CD14-positive monocyte (primary cell): Measurements from ENCODE around the gene NR6A1. TPM values are rescaled to one million over a fixed set of nuclear protein-coding genes. Genes with fewer than 3 reads are reported as not detected.

Experiments
- DNase-seq, 3 donors: peaks; one replicate each; pipeline ENCODE4 v3.0.0-alpha.2; 2011 to 2022
- H2AFZ ChIP-seq: 2 replicates; pipeline ENCODE4 v1.6.0; 2012; ENCODE audit warnings: mild to moderate bottlenecking, low read depth, low read length, inconsistent platforms; ENCODE audit not compliant: insufficient read depth, poor library complexity, severe bottlenecking
- H3K27ac ChIP-seq, 2 donors: 1 replicate in 1 of 2; 2 replicates in 1 of 2; pipeline ENCODE4 v1.5.1; 2012 to 2013; ENCODE audit warnings: low read length in 2 of 2, control low read depth in 1 of 2, inconsistent platforms in 1 of 2, low read depth in 1 of 2, mild to moderate bottlenecking in 1 of 2
- H3K27me3 ChIP-seq, 2 donors: one replicate each; pipeline versions ENCODE4 v1.6.0 to v1.6.1; 2011 to 2013; ENCODE audit warnings: low read length in 2 of 2; ENCODE audit not compliant: control insufficient read depth in 2 of 2, insufficient read depth in 2 of 2
- H3K36me3 ChIP-seq, 2 donors: replicated peaks in 1 of 2; 1 replicate in 1 of 2; 2 replicates in 1 of 2; pipeline versions ENCODE4 v1.5.1 to v1.6.1; 2012 to 2013; ENCODE audit warnings: low read length in 2 of 2, control low read depth in 1 of 2, inconsistent platforms in 1 of 2, mild to moderate bottlenecking in 1 of 2; ENCODE audit not compliant: insufficient read depth in 2 of 2, control insufficient read depth in 1 of 2
- H3K4me1 ChIP-seq, 2 donors: 1 replicate in 1 of 2; 2 replicates in 1 of 2; pipeline versions ENCODE4 v1.5.1 to v1.6.1; 2012 to 2013; ENCODE audit warnings: low read length in 2 of 2, control low read depth in 1 of 2, inconsistent platforms in 1 of 2, mild to moderate bottlenecking in 1 of 2, moderate library complexity in 1 of 2; ENCODE audit not compliant: insufficient read depth in 2 of 2, control insufficient read depth in 1 of 2
- H3K4me2 ChIP-seq: replicated peaks from 2 replicates; pipeline ENCODE3; 2012; ENCODE audit warnings: low read length, moderate library complexity, mild to moderate bottlenecking; ENCODE audit not compliant: poor library complexity, severe bottlenecking; ENCODE audit errors: extremely low read depth
- H3K4me3 ChIP-seq, 3 experiments: fragments of 200-600 bp in 1 of 3; sonication (generic) in 1 of 3; replicated peaks in 1 of 3; 1 replicate in 2 of 3; 2 replicates in 1 of 3; pipeline ENCODE4 v1.5.1; 2011 to 2013; ENCODE audit warnings: low read length in 3 of 3, mild to moderate bottlenecking in 3 of 3, control low read depth in 2 of 3, low read depth in 2 of 3, inconsistent platforms in 1 of 3, moderate library complexity in 1 of 3
- H3K79me2 ChIP-seq: 2 replicates; pipeline ENCODE4 v1.6.0; 2012; ENCODE audit warnings: mild to moderate bottlenecking, control low read depth, inconsistent platforms, low read length, moderate library complexity; ENCODE audit not compliant: insufficient read depth
- H3K9ac ChIP-seq: 2 replicates; pipeline ENCODE4 v1.6.0; 2017; ENCODE audit warnings: low read length, mild to moderate bottlenecking; ENCODE audit not compliant: insufficient read depth, poor library complexity, severe bottlenecking
- H3K9me3 ChIP-seq, 2 donors: replicated peaks in 1 of 2; 1 replicate in 1 of 2; 2 replicates in 1 of 2; pipeline versions ENCODE4 v1.5.1 to v1.6.1; 2012 to 2013; ENCODE audit warnings: low read length in 2 of 2, control low read depth in 1 of 2; ENCODE audit not compliant: control insufficient read depth in 1 of 2, insufficient read depth in 1 of 2
- H4K20me1 ChIP-seq: 2 replicates; pipeline ENCODE4 v1.6.0; 2012; ENCODE audit warnings: mild to moderate bottlenecking, low read length, control low read depth, moderate library complexity; ENCODE audit not compliant: insufficient read depth
- H3K27ac Mint-ChIP-seq, 7 donors: one replicate each; pipeline ENCODE4 v1.8.0; 2020; ENCODE audit warnings: mild to moderate bottlenecking in 7 of 7, mixed read lengths in 7 of 7, moderate library complexity in 6 of 7, inconsistent platforms in 2 of 7
- H3K27me3 Mint-ChIP-seq, 3 donors: one replicate each; pipeline ENCODE4 v1.8.0; 2021 to 2022; ENCODE audit warnings: low read depth in 3 of 3, mild to moderate bottlenecking in 3 of 3, mixed read lengths in 3 of 3, moderate library complexity in 3 of 3, inconsistent platforms in 1 of 3
- H3K36me3 Mint-ChIP-seq, 2 donors: one replicate each; pipeline ENCODE4 v1.8.0; 2020; ENCODE audit warnings: mixed read lengths in 2 of 2, inconsistent platforms in 1 of 2, mild to moderate bottlenecking in 1 of 2
- H3K4me1 Mint-ChIP-seq: one replicate; pipeline ENCODE4 v1.8.0; 2020; ENCODE audit warnings: mild to moderate bottlenecking, mixed read lengths
- H3K4me3 Mint-ChIP-seq, 2 donors: one replicate each; pipeline ENCODE4 v1.8.0; 2020; ENCODE audit warnings: mild to moderate bottlenecking in 2 of 2, mixed read lengths in 2 of 2, moderate library complexity in 1 of 2
- H3K9me3 Mint-ChIP-seq, 7 donors: one replicate each; pipeline ENCODE4 v1.8.0; 2020 to 2022; ENCODE audit warnings: mixed read lengths in 7 of 7, mild to moderate bottlenecking in 6 of 7, moderate library complexity in 6 of 7, inconsistent platforms in 2 of 7
- CTCF ChIP-seq: fragments of 200-600 bp; IDR thresholded peaks from one replicate; pipeline ENCODE4 v1.8.0; 2022; ENCODE audit warnings: antibody characterized with exemption, mild to moderate bottlenecking
- WGBS: methylation state at CpG from one replicate; pipeline ENCODE4 v1.1.5; 2013; ENCODE audit warnings: missing lambda C conversion rate; ENCODE audit not compliant: insufficient coverage; 5-methylcytosine and 5-hydroxymethylcytosine counted together
- intact Hi-C, 2 donors: fragments of 100-400 bp; cut with micrococcal nuclease; formaldehyde crosslinking; loops; one replicate each; pipeline versions ENCODE4 v1.15.0 to v1.15.1; 2023
- polyA plus RNA-seq, 3 donors: library from polyadenylated mRNA; depleted of rRNA in 1 of 3; unstranded in 2 of 3; stranded (reverse) in 1 of 3; fragments of 300-500 nt in 2 of 3; fragments of >200 nt in 1 of 3; fragmentation: Illumina TruSeq in 2 of 3; gene quantifications; 1 replicate in 2 of 3; 2 replicates in 1 of 3; pipeline ENCODE4 v1.2.3, GENCODE V29; 2012 to 2021

The NR6A1 gene
- polyA plus RNA-seq, 3 donors: 0.15 to 2.9 (median 0.28) TPM

DNA sequence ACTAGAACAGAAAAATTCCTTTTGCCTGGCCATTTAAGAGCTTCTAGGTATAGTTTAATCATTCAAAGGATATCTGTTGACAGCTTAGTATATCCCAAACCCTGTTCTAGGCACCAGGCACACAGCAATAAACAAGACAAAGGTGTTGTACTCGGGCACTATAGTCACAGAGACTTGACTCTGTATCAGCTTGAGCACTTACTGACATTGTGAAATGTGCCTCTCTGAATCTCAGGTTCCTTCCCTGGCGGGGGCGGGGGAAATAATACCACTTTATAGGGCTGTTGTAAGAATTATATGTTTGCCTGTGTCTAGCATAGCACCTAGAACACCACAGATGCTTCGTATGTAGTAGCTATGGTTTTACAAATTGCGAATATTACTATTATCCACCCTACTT lies 104.5 kb downstream of the NR6A1 start:
- Mint-ChIP-seq H3K4me3 (no peak overlapping the region), H3K4me1 (peaks cover 11% of the 10 kb centered on the region), H3K36me3 (no peaks in the 10 kb centered on the region), H3K27ac (no peak overlapping the region), H3K27me3 (no peaks in the 10 kb centered on the region), H3K9me3 (no peaks in the 10 kb centered on the region)
- H3K27ac ChIP-seq: no peak overlapping the region
- no peak overlapping the region for H3K4me3 ChIP-seq
- H3K4me1 ChIP-seq: no peaks in the 10 kb centered on the region
- H3K9ac ChIP-seq: no peak overlapping the region
- H3K9me3 ChIP-seq: no peaks in the 10 kb centered on the region
- no peak for TF ChIP-seq CTCF
- no peaks in the 10 kb centered on the region for H3K36me3 ChIP-seq
- 90% methylated on average over 2 of the region's 5 CpGs for WGBS
- no peak overlapping the region for H3K4me2 ChIP-seq
- H3K79me2 ChIP-seq: peaks cover 9% of the 10 kb centered on the region
- DNase-seq: no peak
- H3K27me3 ChIP-seq: no peaks in the 10 kb centered on the region
- no peak overlapping the region for H2AFZ ChIP-seq
- intact Hi-C loops: no loop called here
- H4K20me1 ChIP-seq: no peaks in the 10 kb centered on the region

- no peaks in the 10 kb centered on the region for H3K36me3 ChIP-seq
- Mint-ChIP-seq H3K9me3 (no peaks in the 10 kb centered on the region), H3K36me3 (no peaks in the 10 kb centered on the region), H3K4me1 (peaks cover 14% of the 10 kb centered on the region), H3K4me3 (no peak overlapping the region), H3K27ac (no peak overlapping the region), H3K27me3 (no peaks in the 10 kb centered on the region)
- no peak overlapping the region for H3K9ac ChIP-seq
- no peaks in the 10 kb centered on the region for H3K27me3 ChIP-seq
- no peak for TF ChIP-seq CTCF
- H3K4me1 ChIP-seq: peaks cover 2 to 4% of the 10 kb centered on the region in 2 donors
- no peaks in the 10 kb centered on the region for H3K9me3 ChIP-seq
- no peak overlapping the region for H3K27ac ChIP-seq
- WGBS: no CpG with 5 or more reads among the region's 5 CpGs
- no peak for DNase-seq
- H3K4me3 ChIP-seq: no peak overlapping the region
- H2AFZ ChIP-seq: no peak overlapping the region
- intact Hi-C loops: no loop called here
- H3K79me2 ChIP-seq: peaks cover 20% of the 10 kb centered on the region
- H3K4me2 ChIP-seq: no peak overlapping the region
- no peaks in the 10 kb centered on the region for H4K20me1 ChIP-seq
These were observed 105.6 kb downstream of the NR6A1 start for GRCh38 chr9:124665391-124666058.
